ENCODE data around the gene CNOT6L. TPM values are rescaled to one million over a fixed set of nuclear protein-coding genes. Genes with fewer than 3 reads are reported as not detected.

Gene CNOT6L
- total RNA-seq, 4 donors from 2014 or later = 15.3 to 32.1 (median 23.4) TPM

DNA sequence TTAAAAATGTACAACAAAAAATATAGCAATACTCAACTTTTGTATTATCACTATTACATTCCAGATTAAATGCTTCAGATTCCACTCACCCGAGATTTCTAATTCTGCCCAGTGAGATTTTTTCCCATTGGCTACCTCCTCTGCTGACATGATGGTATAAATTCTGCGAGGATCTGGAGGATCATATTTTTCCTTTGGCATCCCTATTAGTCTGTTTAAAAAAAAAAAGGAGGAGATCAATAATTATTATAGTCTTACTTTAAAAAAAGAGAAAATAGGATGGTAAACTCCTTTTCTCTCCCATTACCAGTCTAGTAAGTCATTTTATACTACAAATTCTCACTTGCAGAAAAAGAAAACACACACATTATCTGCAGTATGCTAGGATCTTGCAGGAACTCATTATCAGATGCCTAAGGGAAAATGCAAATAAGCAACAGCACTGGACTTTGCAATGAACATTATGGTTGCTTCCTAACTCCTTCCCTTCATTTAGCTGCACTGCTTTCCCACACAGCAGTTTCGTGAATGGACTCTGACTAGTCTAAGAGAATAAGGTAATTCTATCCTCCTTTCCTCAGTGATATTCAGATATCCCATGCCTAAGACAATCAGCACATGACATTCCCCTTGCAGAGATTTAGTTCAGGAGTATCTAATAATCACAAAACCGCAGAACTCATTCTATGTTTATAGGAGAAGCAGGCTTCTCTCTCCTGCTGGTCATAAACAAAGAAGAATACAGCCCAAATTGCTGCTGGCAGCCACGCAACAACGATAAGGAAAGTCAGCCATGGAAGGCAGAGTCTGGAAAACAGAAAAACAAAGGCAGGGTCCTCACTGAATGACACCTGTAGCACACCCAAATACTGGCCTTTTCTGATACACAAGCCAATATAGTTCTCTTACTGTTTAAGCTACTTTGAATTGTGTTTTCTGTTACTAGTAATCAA is 42.7 kb downstream of the CNOT6L start:
- WGBS, 2 donors = 56% methylated on average over 6 of the region's 6 CpGs
- no peak overlapping the region for H3K27ac ChIP-seq
- H3K27me3 ChIP-seq = no peaks in the 10 kb centered on the region
- H3K4me3 ChIP-seq = no peak overlapping the region
- H3K36me3 ChIP-seq = peaks cover 0 to 13% (median 6%) of the 10 kb centered on the region in 3 donors
- DNase-seq (ENCODE audit: low spot score in 2 of 2) = no peak
- peaks cover 0 to 27% (median 6%) of the 10 kb centered on the region in 4 donors for H3K4me1 ChIP-seq
- TF ChIP-seq POLR2A (IDR thresholded peaks at IDR 0.05) = no peak
- TF ChIP-seq EP300 (IDR thresholded peaks at IDR 0.05) = no peak
- H3K9me3 ChIP-seq = no peaks in the 10 kb centered on the region

DNA sequence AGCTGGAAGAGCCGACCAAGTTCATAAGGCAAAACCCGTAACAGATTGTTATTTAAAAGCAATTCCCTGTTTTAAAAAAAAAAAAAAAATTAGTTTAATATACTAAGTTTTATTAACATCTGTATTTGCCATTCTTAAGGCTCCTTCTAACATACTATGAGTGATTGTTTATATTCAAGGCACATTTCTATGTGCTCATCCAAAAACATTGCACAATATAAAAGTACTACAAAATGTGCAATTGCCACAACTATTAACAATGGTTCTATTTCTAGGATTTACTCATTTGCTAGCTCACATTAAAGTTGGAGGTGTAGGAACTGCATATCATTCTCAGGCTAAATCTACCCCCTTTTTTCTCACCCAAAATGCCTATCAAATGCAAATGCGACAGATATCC is 46.1 kb downstream of the CNOT6L start:
- WGBS, 2 donors = 95 to 97% methylated on average over 3 of the region's 3 CpGs
- H3K27ac ChIP-seq = no peak overlapping the region
- no peak overlapping the region for H3K4me3 ChIP-seq
- no peaks in the 10 kb centered on the region for H3K27me3 ChIP-seq
- H3K36me3 ChIP-seq = peaks cover 0 to 33% (median 6%) of the 10 kb centered on the region in 3 donors
- TF ChIP-seq, protein P1, sequence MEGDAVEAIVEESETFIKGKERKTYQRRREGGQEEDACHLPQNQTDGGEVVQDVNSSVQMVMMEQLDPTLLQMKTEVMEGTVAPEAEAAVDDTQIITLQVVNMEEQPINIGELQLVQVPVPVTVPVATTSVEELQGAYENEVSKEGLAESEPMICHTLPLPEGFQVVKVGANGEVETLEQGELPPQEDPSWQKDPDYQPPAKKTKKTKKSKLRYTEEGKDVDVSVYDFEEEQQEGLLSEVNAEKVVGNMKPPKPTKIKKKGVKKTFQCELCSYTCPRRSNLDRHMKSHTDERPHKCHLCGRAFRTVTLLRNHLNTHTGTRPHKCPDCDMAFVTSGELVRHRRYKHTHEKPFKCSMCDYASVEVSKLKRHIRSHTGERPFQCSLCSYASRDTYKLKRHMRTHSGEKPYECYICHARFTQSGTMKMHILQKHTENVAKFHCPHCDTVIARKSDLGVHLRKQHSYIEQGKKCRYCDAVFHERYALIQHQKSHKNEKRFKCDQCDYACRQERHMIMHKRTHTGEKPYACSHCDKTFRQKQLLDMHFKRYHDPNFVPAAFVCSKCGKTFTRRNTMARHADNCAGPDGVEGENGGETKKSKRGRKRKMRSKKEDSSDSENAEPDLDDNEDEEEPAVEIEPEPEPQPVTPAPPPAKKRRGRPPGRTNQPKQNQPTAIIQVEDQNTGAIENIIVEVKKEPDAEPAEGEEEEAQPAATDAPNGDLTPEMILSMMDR (IDR thresholded peaks at IDR 0.05) = no peak
- no peak for TF ChIP-seq EP300 (IDR thresholded peaks at IDR 0.05)
- TF ChIP-seq POLR2A (IDR thresholded peaks at IDR 0.05) = no peak
- no peak for DNase-seq (ENCODE audit: low spot score in 2 of 2)
- H3K9me3 ChIP-seq = no peaks in the 10 kb centered on the region
- peaks cover 0 to 21% (median 6%) of the 10 kb centered on the region in 4 donors for H3K4me1 ChIP-seq

DNA sequence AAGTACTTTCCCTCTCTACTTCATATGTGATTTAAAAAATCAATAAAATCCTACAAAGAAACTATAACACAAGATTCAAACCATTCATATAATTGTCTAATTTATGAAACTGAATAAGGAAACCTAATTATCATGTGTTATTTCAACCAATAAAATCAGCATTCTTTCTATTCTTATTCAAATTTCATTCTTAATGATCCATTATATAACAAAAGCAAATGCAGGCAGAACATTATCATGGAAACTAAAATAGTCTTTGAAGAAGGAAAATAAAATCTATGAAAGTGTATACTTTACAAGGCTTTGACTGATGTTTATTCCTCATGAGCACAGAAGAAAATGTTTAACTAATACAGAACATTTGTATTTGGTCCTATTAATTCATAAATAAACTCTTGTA is 47.6 kb downstream of the CNOT6L start:
- Histone ChIP-seq H3K4me3 (no peak overlapping the region), H3K27ac (no peak overlapping the region), H3K9me3 (no peaks in the 10 kb centered on the region), H3K27me3 (no peaks in the 10 kb centered on the region), H3K36me3 (peaks cover 0 to 33% (median 6%) of the 10 kb centered on the region in 3 donors), H3K4me1 (peaks cover 0 to 6% (median 1%) of the 10 kb centered on the region in 4 donors)
- TF ChIP-seq, protein P1 (IDR thresholded peaks at IDR 0.05) = no peak
- TF ChIP-seq POLR2A (IDR thresholded peaks at IDR 0.05) = no peak
- DNase-seq (ENCODE audit: low spot score in 2 of 2) = no peak

DNA sequence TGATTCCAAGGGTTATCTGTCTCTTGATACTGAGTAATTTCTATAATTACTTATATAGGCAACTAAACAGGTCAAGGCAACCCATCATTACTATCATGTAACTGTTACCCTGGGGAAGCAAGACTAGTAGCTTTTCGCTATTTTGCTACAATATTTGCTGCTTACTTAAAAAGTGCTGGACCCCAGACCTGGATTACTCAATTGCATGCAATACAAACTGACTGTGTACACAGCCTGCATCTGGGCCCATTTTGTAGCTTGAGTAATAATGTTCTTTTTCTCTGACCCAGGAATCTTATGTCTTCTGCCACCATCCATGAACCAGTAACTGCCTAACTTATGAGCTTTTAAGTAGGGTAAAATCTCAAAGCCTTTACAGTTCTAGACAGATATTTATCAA is 53.4 kb downstream of the CNOT6L start:
- WGBS, 2 donors = 93 to 100% methylated on average over 1 of the region's 1 CpG
- H3K4me3 ChIP-seq = no peak overlapping the region
- DNase-seq (ENCODE audit: low spot score in 2 of 2) = no peak
- H3K36me3 ChIP-seq = peaks cover 0 to 43% (median 0%) of the 10 kb centered on the region in 3 donors
- peaks cover 0 to 20% (median 4%) of the 10 kb centered on the region in 4 donors for H3K9me3 ChIP-seq
- no peak for TF ChIP-seq EP300 (IDR thresholded peaks at IDR 0.05)
- TF ChIP-seq, protein P1 (IDR thresholded peaks at IDR 0.05) = no peak
- TF ChIP-seq POLR2A (IDR thresholded peaks at IDR 0.05) = no peak
- H3K4me1 ChIP-seq = no peaks in the 10 kb centered on the region
- H3K27me3 ChIP-seq = no peaks in the 10 kb centered on the region
- H3K27ac ChIP-seq = no peak overlapping the region

DNA sequence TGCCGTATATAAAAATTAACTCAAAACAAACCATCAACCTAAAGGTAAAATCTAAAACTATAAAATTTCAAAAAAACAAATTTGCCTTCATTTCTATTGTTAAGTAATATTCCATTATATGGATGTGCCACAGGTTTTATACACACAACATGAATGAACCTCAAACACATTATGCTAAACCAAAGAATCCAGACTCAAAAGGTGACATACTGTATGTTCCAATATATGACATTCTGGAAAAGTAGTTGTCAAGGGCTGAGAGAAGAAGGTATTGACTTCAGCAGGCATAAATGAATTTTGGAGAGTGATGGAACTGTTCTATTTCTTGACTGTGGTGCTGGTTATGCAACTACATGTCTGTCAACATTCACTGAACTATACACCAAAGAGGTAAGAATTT is 56.6 kb downstream of the CNOT6L start:
- Histone ChIP-seq H3K36me3 (peaks cover 0 to 59% (median 0%) of the 10 kb centered on the region in 3 donors), H3K4me3 (no peak overlapping the region), H3K9me3 (peaks cover 0 to 20% (median 4%) of the 10 kb centered on the region in 4 donors), H3K27me3 (no peaks in the 10 kb centered on the region), H3K27ac (no peak overlapping the region), H3K4me1 (no peaks in the 10 kb centered on the region)
- DNase-seq (ENCODE audit: low spot score in 2 of 2) = no peak
- 97 to 98% methylated on average over 1 of the region's 1 CpG for WGBS, 2 donors
- TF ChIP-seq, protein P1 (IDR thresholded peaks at IDR 0.05) = no peak
- TF ChIP-seq POLR2A (IDR thresholded peaks at IDR 0.05) (no peak), EP300 (IDR thresholded peaks at IDR 0.05) (no peak)

All from tibial nerve (tissue), 4 donors.